Kidney (tissue), 14 donors: ENCODE measurements around the gene TRIM61. TPM values are rescaled to one million over a fixed set of nuclear protein-coding genes. Genes with fewer than 3 reads are reported as not detected.
"Not testable (repeated sequence)": the region's sequence is repeated elsewhere in the genome, so short reads cannot be mapped to it uniquely, and the experiment has no call there.

Experiments
- DNase-seq, 5 donors: peaks; one replicate each; pipeline ENCODE4 v3.0.0-alpha.2; 2013 to 2020
- FAIRE-seq: peaks from 2 replicates; lab custom pipeline; 2012; peaks lifted over from hg19 to GRCh38; lab: Jason Lieb, UNC
- H3K27ac ChIP-seq, 2 donors: one replicate each; pipeline ENCODE4 v1.7.0; 2013; ENCODE audit warnings: low read depth in 2 of 2, low read length in 2 of 2, inconsistent platforms in 1 of 2
- H3K27me3 ChIP-seq: one replicate; pipeline ENCODE4 v1.7.1; 2013; ENCODE audit warnings: low read length, inconsistent platforms; ENCODE audit not compliant: control insufficient read depth, insufficient read depth
- H3K36me3 ChIP-seq, 3 donors: one replicate each; pipeline versions ENCODE4 v1.7.0 to v1.7.1; 2013; ENCODE audit warnings: low read length in 3 of 3, control low read depth in 1 of 3, inconsistent platforms in 1 of 3; ENCODE audit not compliant: insufficient read depth in 3 of 3, control insufficient read depth in 2 of 3
- H3K4me1 ChIP-seq, 3 donors: one replicate each; pipeline versions ENCODE4 v1.7.0 to v1.7.1; 2013; ENCODE audit warnings: low read length in 3 of 3, inconsistent platforms in 1 of 3, low read depth in 1 of 3; ENCODE audit not compliant: control insufficient read depth in 2 of 3, insufficient read depth in 2 of 3
- H3K4me3 ChIP-seq, 3 donors: one replicate each; pipeline versions ENCODE4 v1.7.0 to v1.8.1; 2013; ENCODE audit warnings: low read length in 3 of 3, control low read depth in 1 of 3, inconsistent platforms in 1 of 3
- H3K9ac ChIP-seq, 3 donors: one replicate each; pipeline versions ENCODE4 v1.7.0 to v1.7.1; 2013; ENCODE audit warnings: low read length in 3 of 3, control low read depth in 1 of 3, inconsistent platforms in 1 of 3
- H3K9me3 ChIP-seq, 3 donors: one replicate each; pipeline versions ENCODE4 v1.7.0 to v1.7.1; 2013; ENCODE audit warnings: low read length in 3 of 3, control low read depth in 1 of 3, inconsistent platforms in 1 of 3; ENCODE audit not compliant: control insufficient read depth in 2 of 3, insufficient read depth in 1 of 3
- CTCF ChIP-seq: IDR thresholded peaks from 3 replicates; pipeline ENCODE4 v1.5.1; 2012; ENCODE audit warnings: mild to moderate bottlenecking, moderate library complexity, borderline replicate concordance; ENCODE audit not compliant: insufficient read depth; ENCODE audit errors: extremely low read depth
- intact Hi-C: fragments of 100-400 bp; cut with DNase I; formaldehyde crosslinking; loops from one replicate; pipeline ENCODE4 v1.11.1; 2022
- polyA plus RNA-seq: library from polyadenylated mRNA; stranded (reverse); fragments of 350-450 nt; fragmentation: Illumina TruSeq; extraction: RNeasy Lipid Tissue Mini Kit (QIAGEN cat#74804); gene quantifications from one replicate; pipeline ENCODE4 v1.2.3, GENCODE V29; 2014; ENCODE audit warnings: low read depth, low replicate concordance; ENCODE audit not compliant: insufficient read depth
- total RNA-seq: library from RNA; stranded (reverse); fragmentation: NEBNext Ultra II Directional; extraction: Animal tissue kit (Norgen Biotek cat#: 25700); gene quantifications from one replicate; pipeline ENCODE4 v1.2.1, GENCODE V29; 2021
- donor health status: control.
- donor health status: control.
- donor health status: control.
- donor health status: control.
- donor health status: control.
- donor health status: DM: yes; HTN: yes; CAD: no.
- donor health status: Normal renal cell carcinoma (clear cell type).

TRIM61 gene
- total and polyA plus RNA-seq, 2 donors from 2014 or later: 0.30 to 0.54 TPM

DNA sequence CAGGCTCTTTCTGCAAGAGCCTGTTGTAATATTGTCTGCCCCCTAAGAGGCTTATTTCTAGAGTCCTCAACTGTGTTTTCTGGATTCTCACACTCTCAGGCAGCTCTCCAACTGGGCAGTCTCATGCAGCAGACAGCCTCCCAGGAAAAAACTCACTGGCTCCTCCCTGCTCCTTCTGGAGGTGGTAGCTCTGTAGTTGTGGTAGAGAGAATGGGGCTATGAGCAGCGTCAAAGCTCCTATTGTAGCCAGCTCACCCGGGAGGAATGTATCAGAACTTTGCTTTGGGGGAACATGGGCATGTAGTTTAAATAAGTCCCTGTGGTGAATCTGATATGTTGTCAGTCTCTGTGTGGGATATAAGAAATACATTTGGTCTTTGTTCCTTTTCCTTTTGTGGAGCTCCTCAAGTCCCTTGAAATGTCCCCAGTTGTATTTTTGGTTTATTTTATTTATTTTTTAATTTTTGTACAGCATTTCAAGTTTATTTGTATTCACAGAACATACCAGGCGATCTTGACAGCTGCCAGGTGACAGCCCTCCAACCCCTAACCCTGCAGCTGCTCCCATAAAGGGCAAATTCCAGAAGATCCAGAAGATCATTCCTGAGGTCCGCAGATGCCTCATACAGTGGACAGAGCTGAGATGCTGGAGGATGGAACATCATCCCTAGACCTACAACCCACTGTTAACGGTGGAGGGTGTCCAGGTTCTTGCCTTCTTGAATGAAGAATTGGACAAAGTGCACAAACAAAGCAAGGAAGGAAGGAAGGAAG is 45.7 kb downstream of the TRIM61 start:
- Histone ChIP-seq H3K9me3 (no peaks in the 10 kb centered on the region), H3K27ac (no peak overlapping the region), H3K4me1 (no peaks in the 10 kb centered on the region), H3K4me3 (no peak overlapping the region), H3K9ac (no peak overlapping the region), H3K36me3 (no peaks in the 10 kb centered on the region), H3K27me3 (no peaks in the 10 kb centered on the region)
- no peak for DNase-seq
- TF ChIP-seq CTCF: no peak
- intact Hi-C loops: no loop called here
- no peak for FAIRE-seq

DNA sequence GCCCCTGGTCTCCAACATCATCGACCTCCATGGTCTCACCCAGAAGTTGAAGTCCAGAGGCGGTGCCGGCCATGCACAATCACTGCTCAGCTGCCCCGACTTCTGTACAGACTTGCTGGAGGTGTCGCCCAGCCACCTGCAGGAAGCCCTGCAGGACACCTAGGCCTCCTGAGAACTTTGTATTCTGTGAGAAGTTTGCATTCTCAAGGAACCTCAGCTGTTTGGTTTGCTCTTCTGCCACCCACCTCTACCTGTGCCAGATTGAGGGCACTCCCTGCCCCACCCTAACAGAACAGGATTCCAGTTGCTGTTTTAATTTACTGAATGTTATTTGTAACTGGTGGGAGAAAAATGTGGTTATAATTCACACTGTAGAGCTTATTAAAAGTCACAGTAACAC is 46.8 kb downstream of the TRIM61 start:
- intact Hi-C loops: no loop called here
- H3K27me3 ChIP-seq: no peaks in the 10 kb centered on the region
- no peak overlapping the region for H3K9ac ChIP-seq
- no peaks in the 10 kb centered on the region for H3K4me1 ChIP-seq
- H3K9me3 ChIP-seq: no peaks in the 10 kb centered on the region
- no peak for TF ChIP-seq CTCF
- no peak overlapping the region for H3K4me3 ChIP-seq
- no peak for DNase-seq
- no peaks in the 10 kb centered on the region for H3K36me3 ChIP-seq
- no peak for FAIRE-seq
- no peak overlapping the region for H3K27ac ChIP-seq

DNA sequence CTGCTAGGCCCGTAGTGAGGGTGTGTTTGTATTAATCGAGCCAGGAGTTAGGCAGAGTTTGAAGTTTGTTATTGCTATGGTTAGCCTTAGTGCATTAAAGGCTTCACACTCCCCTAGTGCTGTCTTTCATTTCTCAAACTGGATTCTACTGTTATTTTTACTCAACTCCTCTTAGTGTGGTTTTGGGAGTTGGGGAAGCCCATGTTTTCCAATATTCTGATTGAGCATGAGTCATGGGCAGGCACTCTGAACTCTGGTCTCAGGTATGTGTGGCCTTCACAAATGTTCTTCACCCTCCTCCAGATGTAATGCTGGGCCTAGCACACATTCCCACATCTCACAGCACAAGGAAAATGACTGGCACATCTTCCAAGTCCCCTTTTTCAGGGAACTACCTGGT is 50.4 kb downstream of the TRIM61 start:
- intact Hi-C loops, H3K36me3 ChIP-seq, H3K4me1 ChIP-seq, H3K27ac ChIP-seq, H3K27me3 ChIP-seq, DNase-seq, H3K9ac ChIP-seq, H3K4me3 ChIP-seq, H3K9me3 ChIP-seq, FAIRE-seq: not testable (repeated sequence)

- intact Hi-C loops: no loop called here
- Histone ChIP-seq H3K9me3 (no peaks in the 10 kb centered on the region), H3K4me3 (no peak overlapping the region), H3K9ac (no peak overlapping the region), H3K36me3 (no peaks in the 10 kb centered on the region), H3K27ac (no peak overlapping the region), H3K27me3 (no peaks in the 10 kb centered on the region), H3K4me1 (no peaks in the 10 kb centered on the region)
- FAIRE-seq (no peak), DNase-seq (no peak)
- no peak for TF ChIP-seq CTCF
Observed at GRCh38 chr4:164926301-164926700, 51.2 kb downstream of the TRIM61 start.
